SK-N-MC (cell line): ENCODE data around the gene TSHZ2.

Experiments
- DNase-seq: peaks from one replicate; pipeline ENCODE4 v3.0.0-alpha.2; 2011; ENCODE audit warnings: low read depth, low spot score
- H3K27ac ChIP-seq: fragments of 200-600 bp; sonication (generic); 2 replicates; pipeline ENCODE4 v1.5.1; 2016; ENCODE audit warnings: mixed run types
- H3K36me3 ChIP-seq: fragments of 200-600 bp; sonication (generic); 2 replicates; pipeline ENCODE4 v1.6.1; 2017; ENCODE audit warnings: antibody characterized with exemption, low read length, mixed read lengths; ENCODE audit not compliant: insufficient read depth
- H3K4me3 ChIP-seq: fragments of 200-600 bp; sonication (generic); 2 replicates; pipeline ENCODE4 v1.5.1; 2016
- H3K9ac ChIP-seq: fragments of 200-600 bp; sonication (generic); 2 replicates; pipeline ENCODE4 v1.8.0; 2017; ENCODE audit warnings: mixed run types, mixed read lengths; ENCODE audit not compliant: insufficient read length
- H3K9me3 ChIP-seq: fragments of 200-600 bp; sonication (generic); 2 replicates; pipeline ENCODE4 v1.6.1; 2017; ENCODE audit warnings: low read depth, mild to moderate bottlenecking, antibody characterized with exemption, low read length, moderate library complexity, mixed read lengths
- EZH2 ChIP-seq: fragments of 200-600 bp; sonication (generic); IDR thresholded peaks from one replicate; pipeline ENCODE4 v1.6.1; 2017; ENCODE audit warnings: antibody characterized with exemption
- FOXP2 ChIP-seq: optimal IDR thresholded peaks from 2 replicates; pipeline ENCODE3; 2011; ENCODE audit warnings: mild to moderate bottlenecking, moderate library complexity; ENCODE audit not compliant: insufficient read depth; ENCODE audit errors: extremely low read length, control extremely low read depth
- POLR2AphosphoS5 ChIP-seq: IDR thresholded peaks from 2 replicates; pipeline ENCODE4 v1.6.1; 2012; ENCODE audit warnings: mild to moderate bottlenecking, low read depth, low read length, borderline replicate concordance

Gene TSHZ2

DNA sequence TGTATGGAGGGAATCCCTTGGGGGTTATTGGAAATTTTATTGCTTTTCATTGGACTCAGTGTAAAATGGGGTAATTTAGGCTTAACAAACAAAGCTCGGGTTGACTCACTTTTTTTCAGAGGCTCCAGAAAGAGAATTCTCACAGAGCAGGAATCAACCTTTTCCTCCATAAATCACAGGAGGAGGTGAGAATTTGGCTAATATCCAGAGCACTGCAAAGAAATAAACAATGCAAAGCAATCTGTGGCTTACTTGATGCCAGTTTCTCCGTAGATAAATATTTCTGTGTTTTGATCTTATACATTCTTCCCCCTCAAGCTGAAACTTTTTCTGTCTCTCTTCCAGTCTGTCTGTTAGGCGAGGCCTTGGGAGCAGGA, 176.6 kb downstream of the TSHZ2 start:
- H3K27ac ChIP-seq = peak overlapping the region; percentile 54; the same call in 1 of the 2 replicates

DNA sequence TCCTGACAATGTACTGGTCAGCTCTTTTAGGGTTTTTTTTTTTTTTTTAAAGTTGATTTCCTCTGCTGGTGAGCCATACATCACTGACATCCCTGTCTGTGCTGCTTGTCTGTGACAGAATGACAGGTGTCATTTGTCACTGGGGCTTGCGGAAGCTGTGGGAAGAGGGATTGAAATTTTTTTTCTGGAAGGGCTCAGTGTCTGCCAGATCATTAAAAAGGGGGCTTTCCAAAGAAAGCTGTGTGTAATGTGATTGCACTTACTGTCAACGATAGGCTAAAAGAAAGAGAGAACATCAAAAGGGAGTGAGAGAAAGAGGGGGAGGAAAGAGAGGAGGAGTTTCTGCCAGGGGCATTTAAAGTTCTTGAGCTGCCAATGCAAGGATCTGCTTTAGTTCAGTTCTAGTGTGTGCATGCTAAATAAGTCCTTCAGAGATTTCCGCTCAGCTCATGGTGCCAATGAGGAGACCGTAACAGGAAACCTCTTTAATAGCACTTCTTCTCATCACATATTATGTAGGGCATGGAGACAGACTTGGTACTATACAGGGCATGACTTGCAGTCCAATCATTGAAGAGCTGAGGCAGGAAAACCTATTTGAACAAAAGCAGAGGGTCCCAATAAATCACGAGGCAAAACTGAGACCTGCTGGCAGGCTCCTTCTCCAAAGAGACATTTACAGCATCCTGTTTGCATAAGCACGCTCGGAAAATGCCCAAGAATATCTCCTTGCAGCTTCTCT, 177.2 kb downstream of the TSHZ2 start:
- DNase-seq = peak; percentile 96
- no peaks in the 10 kb centered on the region for H3K36me3 ChIP-seq
- no peaks in the 10 kb centered on the region for H3K9me3 ChIP-seq
- peak overlapping the region; percentile 21 for H3K9ac ChIP-seq
- peak overlapping the region; percentile 72 for H3K4me3 ChIP-seq
- H3K27ac ChIP-seq = peak overlapping the region; percentile 54; the same call in 1 of the 2 replicates
- no peak for TF ChIP-seq EZH2
- TF ChIP-seq POLR2AphosphoS5 = peak; percentile 50; the same call in 1 of the 2 replicates
- TF ChIP-seq FOXP2 = peak; percentile 54

More for the DNA sequence above, 176.6 kb downstream of the TSHZ2 start:
- peak overlapping the region; percentile 21 for H3K9ac ChIP-seq
- TF ChIP-seq POLR2AphosphoS5 (no peak), FOXP2 (no peak), EZH2 (no peak)
- no peaks in the 10 kb centered on the region for H3K36me3 ChIP-seq
- no peak for DNase-seq
- peak overlapping the region; percentile 72 for H3K4me3 ChIP-seq
- no peaks in the 10 kb centered on the region for H3K9me3 ChIP-seq

DNA sequence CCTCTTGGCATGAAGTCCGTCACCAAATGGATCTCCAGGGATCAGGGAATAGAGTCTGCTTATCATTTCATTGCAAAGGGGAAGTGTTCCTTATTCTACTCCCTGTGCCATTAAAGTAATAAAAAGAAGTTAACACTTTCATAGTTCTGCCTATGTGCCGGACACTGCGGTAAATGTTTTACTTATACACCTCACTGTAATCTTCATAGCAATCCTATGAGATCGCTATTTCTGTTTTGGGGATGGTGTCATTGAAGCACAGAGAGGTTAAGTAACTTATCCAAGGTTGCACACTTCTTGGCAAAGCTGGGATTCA, 177.7 kb downstream of the TSHZ2 start:
- DNase-seq = no peak
- peak overlapping the region; percentile 72 for H3K4me3 ChIP-seq
- no peaks in the 10 kb centered on the region for H3K36me3 ChIP-seq
- H3K9ac ChIP-seq = no peak overlapping the region
- no peak for TF ChIP-seq POLR2AphosphoS5
- TF ChIP-seq EZH2 = no peak
- TF ChIP-seq FOXP2 = no peak
- H3K9me3 ChIP-seq = no peaks in the 10 kb centered on the region
- H3K27ac ChIP-seq = peak overlapping the region; percentile 27; the same call in 1 of the 2 replicates

DNA sequence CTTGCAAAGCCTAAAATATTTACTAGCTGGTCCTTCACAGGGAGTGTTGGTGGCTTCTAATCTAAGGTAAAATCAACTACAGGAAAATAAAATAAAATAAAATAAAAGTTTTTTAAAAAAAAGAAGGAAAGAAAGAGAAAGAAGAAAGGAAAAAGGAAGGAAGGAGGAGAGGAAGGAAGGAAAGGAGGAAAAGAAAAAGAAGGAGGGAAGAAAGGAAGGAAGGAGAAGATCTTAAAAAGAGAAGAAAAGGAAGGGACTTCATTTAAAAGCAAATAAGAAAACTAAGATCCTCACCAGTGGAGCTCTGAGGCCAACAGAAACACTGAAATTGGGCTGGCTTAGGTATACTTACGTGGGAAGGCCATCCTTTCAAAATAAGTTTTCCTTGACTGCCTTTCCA, 178.4 kb downstream of the TSHZ2 start:
- TF ChIP-seq FOXP2 (no peak), POLR2AphosphoS5 (no peak), EZH2 (no peak)
- H3K36me3 ChIP-seq = no peaks in the 10 kb centered on the region
- no peak overlapping the region for H3K4me3 ChIP-seq
- no peak for DNase-seq
- H3K9me3 ChIP-seq = no peaks in the 10 kb centered on the region
- no peak overlapping the region for H3K9ac ChIP-seq
- H3K27ac ChIP-seq = no peak overlapping the region

DNA sequence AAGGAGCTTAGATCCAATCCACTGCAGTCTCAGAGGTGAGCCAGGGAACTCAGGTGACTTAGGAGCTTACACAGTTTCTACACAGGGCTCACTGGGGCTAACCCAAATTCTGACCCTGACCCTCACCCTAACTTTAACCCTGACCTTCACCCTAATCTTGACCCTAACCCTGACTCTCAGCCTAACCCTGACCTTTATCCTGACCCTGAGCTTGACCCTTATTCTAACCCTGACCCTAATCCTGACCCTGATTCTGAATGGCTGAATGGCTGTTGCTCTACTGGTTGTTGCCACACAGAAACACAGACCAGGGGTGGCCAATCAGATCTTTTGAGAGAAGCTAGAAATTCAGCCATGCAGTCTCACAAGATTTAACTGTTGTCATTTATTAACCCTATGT, 180.1 kb downstream of the TSHZ2 start:
- no peak for TF ChIP-seq POLR2AphosphoS5
- no peak for TF ChIP-seq FOXP2
- Histone ChIP-seq H3K9me3 (no peaks in the 10 kb centered on the region), H3K27ac (no peak overlapping the region), H3K9ac (no peak overlapping the region), H3K36me3 (no peaks in the 10 kb centered on the region), H3K4me3 (no peak overlapping the region)
- DNase-seq = no peak

DNA sequence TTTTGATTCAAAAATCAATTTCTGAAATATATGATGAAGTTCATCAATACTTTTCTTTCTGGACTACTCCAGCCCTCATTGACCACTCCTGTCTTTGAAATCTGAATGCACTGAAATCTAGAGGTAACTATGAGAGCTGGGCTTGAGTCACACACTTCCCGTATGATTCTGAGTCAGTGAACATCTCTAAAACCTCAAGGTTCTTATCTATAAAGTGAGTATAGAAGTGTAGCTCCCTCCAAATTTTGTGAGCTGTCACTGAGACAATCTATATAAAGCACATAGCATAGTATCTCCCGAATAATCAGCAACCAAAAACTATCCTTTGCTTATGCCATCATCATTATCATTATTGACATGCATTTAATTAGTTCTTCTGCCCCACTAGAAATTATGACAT, 182.4 kb downstream of the TSHZ2 start:
- TF ChIP-seq FOXP2 (no peak), EZH2 (no peak), POLR2AphosphoS5 (no peak)
- no peak overlapping the region for H3K27ac ChIP-seq
- no peak overlapping the region for H3K9ac ChIP-seq
- no peaks in the 10 kb centered on the region for H3K9me3 ChIP-seq
- DNase-seq = no peak
- H3K4me3 ChIP-seq = no peak overlapping the region
- no peaks in the 10 kb centered on the region for H3K36me3 ChIP-seq

DNA sequence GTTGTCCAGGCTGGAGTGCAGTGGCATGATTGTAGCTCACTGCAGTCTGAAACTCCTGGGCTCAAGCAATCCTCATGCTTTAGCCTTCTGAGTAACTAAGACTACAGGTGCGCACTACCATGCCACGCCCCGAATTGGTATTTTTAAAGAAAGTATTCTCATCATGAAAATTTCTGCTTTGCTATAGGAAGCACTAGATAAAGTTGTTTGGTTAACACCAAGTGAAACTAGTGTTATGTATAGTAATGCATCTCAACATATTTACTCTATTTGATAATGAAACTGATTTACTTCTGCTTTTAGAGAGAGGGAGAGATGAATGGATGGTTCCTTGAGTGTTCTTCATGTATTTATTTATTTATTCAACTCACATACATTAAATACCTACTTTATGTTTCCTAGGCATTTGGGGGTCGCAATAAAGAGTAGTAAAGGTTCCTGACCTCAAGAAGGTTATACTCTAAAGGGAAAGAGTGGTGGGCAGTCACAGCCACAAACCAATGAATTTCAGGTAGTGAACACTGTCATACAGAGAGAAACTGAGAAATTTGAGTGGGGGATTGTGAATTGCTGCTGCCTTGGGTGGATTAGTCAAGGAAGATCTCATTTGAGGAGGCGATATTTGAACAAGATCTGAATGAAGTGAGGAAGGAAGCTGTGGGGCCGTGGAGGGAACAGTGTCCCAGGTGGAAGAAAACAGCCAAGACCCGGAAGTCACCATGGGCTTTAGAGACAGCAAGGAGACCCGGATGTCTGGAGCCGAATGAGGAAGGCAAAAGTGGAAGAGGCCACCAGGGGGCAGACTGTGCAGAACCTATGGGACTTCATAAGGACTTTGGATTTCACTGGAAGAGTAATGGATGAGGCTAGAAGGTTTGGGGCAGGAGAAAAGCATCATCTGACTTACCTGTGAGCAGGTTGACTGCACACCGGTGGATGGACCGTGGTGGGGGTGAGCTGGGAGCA, 185.6 kb downstream of the TSHZ2 start:
- Histone ChIP-seq H3K9me3 (no peaks in the 10 kb centered on the region), H3K36me3 (no peaks in the 10 kb centered on the region), H3K27ac (no peak overlapping the region), H3K4me3 (no peak overlapping the region), H3K9ac (no peak overlapping the region)
- TF ChIP-seq FOXP2 (no peak), EZH2 (no peak), POLR2AphosphoS5 (no peak)
- DNase-seq = no peak

DNA sequence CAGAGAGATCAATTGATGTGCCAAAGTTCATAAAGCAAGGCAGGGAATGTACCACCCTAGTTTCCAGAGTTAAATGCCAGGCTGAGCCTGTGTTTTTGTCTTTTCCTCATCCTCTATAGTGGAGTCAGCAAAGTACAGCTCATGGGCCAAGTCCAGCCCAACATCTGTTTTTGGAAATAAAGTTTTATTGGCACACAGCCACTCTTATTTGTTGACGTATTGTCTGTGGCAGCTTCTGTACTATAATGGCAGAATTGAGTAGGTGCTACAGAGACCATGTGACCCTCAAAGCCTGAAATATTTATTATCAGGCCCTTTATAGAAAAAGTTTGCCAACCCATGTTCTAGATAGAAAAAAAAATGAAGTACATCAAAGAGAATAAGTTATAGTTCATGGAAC, 187.0 kb downstream of the TSHZ2 start:
- Histone ChIP-seq H3K4me3 (no peak overlapping the region), H3K9me3 (no peaks in the 10 kb centered on the region), H3K36me3 (no peaks in the 10 kb centered on the region), H3K9ac (no peak overlapping the region), H3K27ac (no peak overlapping the region)
- TF ChIP-seq FOXP2 = no peak
- TF ChIP-seq EZH2 = no peak
- no peak for TF ChIP-seq POLR2AphosphoS5
- DNase-seq = no peak
